ENCODE results near the gene ST6GALNAC3.

Gene ST6GALNAC3

DNA sequence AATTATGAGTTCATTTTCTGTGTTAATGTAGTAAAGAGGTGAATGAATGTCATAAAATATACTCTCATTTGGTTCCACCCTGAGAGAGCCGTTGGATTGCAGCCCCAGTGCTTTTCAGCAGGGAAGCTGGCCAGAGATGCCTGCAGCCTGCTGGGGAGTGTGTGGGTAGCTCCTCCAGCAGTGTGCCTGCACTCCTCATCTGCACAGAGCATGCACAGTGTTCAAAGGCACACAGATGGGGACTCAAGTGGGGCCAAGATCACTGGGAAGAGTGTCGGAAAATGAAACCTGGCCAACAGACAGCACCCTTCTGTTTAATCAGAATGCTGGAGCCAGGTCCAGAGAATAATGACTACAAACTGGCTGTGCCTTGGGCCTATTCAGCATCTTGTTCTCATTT lies 206.8 kb downstream of the ST6GALNAC3 start:
- DNase-seq (ENCODE audit: low spot score) (no peak), FAIRE-seq (no peak)

DNA sequence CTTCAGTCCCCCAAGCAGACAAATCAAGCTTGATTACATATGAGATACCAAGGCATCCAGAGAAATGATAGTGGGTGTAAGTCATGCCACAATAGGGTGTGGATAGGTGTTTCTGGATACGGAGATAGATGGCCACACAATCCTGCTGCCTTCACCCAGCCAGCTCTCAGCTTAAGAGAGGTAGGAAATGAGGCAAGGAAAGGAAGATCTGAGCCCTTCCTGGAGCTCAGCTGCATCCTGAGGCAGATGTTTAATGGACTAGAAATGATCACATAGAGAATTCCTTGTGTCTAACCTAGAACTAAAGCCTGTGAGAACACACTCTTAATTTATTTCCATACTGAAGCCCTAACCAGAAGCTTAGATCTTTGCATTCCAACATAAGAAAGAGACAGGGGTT lies 210.3 kb downstream of the ST6GALNAC3 start:
- DNase-seq (ENCODE audit: low spot score) (no peak), FAIRE-seq (no peak)

DNA sequence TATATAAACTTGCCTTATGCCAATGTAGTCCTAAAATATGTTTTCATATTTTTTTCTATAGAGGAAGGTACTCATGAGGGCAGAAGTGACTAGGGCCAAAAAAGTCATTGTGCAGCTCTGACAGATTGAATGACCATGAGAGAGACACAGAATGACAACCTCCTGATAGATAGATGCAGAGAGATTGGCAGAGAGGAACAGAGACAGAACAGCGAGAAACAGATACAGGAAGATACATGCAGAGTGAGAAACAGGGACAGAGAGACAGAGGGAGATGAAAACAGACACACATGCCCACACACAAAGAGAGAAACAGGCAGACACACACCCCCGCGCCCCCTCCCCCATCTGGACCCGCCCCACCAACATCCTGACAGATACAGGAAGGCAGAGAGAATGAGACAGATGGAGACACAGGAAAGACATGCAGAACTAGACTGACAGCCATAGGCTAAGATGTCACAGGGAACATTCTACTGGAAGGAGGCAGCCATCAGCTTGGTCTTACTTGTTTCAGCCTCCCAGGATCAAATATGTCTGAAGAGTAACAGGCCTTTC lies 211.1 kb downstream of the ST6GALNAC3 start:
- FAIRE-seq (no peak), DNase-seq (ENCODE audit: low spot score) (no peak)

DNA sequence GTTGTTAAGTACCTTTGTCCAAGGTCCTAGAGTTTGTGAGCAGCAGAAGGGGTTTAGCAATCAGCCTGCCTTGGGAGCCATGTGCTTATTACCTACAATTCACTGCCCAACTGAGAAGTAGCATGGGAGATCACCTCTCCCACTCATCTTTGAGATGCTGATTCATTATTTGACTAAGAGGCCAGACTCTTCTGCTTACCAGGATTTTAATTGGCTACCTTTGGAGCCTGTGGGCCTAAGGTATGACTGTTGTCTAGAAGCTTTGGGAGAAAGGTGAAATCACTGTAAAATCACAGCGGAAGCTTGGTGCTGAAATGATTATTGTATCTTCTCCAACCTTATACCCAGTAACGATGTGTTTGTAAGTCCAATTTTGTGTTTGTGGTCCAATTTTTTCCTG lies 213.4 kb downstream of the ST6GALNAC3 start:
- DNase-seq (ENCODE audit: low spot score): no peak
- FAIRE-seq: no peak

DNA sequence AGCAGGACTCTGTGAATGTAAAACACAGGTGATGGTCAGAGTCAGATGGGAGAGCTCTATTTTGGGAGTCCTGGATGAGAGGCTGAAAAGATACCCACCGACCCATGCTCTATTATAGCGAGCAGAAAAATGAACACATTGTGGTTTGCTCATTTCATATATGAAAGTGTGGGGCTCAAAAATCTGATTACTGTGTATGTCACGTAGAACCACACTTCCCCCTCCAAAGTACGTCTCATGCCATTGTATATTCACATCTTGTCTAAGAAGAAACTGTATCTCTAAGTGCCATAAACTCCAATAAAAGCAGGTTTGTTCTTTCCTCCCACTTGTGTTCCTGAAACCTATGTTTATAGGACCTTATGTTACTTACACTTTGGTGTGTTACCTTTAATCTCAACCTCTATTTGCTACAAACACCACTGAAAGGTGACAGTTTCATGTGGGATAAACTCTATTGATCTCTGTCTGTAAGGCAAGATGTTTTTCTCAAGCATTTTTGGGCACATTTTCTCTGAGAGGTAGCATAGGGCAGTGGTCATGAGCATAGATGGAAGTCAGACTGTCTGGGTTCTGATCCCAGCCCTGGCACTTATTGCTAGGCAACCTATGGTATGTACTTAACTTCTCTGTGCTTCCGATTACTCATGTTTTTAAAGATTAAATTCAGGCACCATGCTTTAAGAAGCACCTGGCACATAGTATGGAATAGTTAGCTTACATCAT lies 214.4 kb downstream of the ST6GALNAC3 start:
- DNase-seq (ENCODE audit: low spot score): no peak
- FAIRE-seq: no peak

DNA sequence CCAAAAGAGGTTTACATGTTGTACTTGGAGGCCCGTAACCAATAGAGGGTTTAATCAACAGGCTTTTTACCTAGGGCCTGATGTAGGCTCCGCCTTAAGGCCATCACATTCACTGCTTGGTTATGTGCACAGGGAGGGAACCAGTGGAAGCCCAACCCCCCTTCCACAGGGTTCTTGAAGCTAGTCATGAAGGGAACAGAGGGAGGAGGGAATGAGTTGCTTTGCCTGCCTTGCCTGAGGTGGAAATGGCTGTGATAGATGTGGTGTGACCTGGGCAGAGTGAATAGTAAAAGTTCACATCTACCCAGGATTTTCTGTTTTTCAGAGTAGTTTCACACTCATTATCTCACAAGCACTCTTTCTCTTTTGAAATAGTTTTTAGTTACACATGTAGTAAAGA lies 215.1 kb downstream of the ST6GALNAC3 start:
- DNase-seq (ENCODE audit: low spot score) (no peak), FAIRE-seq (no peak)

DNA sequence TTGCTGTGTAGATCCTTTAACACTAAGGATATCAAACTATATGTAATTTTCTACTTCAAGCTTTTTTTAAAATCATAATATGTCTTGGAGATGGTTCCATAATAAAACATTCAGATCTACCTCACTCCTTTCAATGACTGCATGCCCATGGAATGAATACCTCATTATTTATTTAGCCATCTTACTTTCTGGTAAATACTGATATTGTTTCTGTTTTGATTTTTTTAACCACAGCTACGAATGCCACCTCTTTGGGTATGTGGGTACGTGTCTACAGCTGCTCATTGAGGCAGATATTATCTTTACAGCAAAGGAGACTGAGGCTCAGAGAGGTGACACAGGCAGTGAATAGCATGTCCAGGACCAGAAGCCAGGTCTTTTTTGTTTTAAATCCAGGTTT lies 215.7 kb downstream of the ST6GALNAC3 start:
- DNase-seq (ENCODE audit: low spot score) (no peak), FAIRE-seq (no peak)

DNA sequence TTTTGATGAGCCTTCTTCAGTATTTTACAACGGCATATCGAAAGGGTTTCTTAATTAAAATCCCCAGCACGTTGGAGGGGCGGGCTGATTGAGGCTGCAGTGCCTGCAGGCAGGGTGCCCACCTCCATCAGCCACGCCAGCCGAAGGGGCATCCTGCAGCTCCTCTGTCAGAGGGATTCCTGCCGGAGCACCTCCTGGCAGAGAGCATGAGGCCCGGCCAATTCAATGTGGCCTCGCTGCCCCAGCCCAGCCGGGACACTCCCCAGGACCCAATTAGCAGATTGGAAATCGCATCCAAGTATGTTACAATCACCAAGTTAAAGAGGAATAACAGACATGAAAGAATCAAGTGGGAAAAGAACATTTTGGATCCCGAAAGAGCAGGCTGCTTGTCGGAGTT lies 216.6 kb downstream of the ST6GALNAC3 start:
- FAIRE-seq (no peak), DNase-seq (ENCODE audit: low spot score) (no peak)

DNA sequence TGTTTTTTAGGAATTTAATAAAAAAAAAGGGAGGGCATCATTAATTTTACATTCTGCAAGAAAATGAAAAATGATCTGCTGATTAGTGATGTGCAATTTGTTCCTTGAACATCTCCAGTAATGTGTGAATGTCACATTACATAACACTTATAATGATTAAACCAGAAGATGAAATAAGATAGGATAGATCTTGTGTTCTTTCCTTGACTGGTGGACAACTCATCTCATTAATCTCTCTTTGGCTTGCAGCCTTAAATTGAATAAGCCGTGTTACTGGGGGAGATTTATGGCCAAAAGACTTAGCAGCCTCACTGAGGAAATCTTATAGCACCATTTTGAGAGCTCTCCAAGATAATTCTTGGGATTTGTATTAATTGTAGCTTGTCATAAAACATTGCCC lies 217.2 kb downstream of the ST6GALNAC3 start:
- no peak for FAIRE-seq
- peak; percentile 21 for DNase-seq (ENCODE audit: low spot score)

DNA sequence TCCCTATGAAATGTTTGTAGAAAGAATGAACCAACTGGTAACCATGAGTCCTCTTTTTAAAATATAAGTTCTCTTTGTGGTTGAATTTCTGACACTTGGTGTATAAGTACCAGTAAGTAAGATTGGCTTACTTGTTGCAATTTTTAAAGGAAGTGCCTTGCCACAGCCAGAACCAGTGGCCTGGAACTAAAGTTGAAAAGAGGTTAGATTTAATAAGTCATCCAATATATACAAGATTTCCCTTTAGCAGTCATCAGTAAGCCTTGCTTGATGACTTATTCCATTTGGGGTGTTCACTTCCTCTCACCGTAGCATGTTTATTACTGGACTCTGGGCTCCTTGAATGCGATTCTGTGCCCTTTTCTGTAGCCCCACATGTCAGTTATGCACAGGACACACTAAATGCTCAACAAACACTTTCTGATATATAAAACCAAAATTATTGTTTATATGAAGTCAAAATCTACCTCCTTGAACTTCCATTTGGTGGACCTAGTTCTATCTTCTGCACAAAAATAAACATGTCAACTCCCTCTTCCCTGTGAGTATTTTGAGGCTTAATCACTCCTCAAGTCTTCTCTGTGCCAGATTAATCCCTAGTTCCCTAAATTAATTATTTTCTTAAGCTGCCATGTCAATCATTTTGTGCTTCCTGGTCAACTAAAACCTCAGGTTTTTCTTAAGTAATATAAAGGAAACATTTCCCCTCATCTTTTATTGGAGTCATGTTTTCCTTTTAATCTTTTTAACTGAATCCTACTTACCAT lies 218.1 kb downstream of the ST6GALNAC3 start:
- DNase-seq (ENCODE audit: low spot score): peak; percentile 88

DNA sequence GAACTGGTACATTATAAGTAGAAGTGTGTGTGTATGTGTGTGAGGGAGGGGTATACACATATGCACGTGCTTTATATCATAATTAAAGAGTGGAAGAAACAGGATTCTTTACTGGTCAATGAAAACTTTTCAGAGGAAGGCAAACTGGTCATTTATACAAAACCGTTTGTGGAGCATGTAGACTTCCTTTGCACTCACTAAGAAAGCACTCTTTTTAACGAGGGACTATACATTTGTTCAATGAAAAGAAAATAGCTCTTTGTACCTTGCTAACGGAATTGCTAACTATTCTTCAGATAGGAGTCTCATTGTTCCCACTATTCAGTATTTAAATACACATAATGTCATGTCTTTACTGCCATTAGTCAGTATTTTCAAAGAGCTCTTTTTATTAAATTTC lies 219.3 kb downstream of the ST6GALNAC3 start:
- DNase-seq (ENCODE audit: low spot score): no peak
- FAIRE-seq: no peak

More for the DNA sequence above, 218.1 kb downstream of the ST6GALNAC3 start:
- peak; percentile 99 for FAIRE-seq

DNA sequence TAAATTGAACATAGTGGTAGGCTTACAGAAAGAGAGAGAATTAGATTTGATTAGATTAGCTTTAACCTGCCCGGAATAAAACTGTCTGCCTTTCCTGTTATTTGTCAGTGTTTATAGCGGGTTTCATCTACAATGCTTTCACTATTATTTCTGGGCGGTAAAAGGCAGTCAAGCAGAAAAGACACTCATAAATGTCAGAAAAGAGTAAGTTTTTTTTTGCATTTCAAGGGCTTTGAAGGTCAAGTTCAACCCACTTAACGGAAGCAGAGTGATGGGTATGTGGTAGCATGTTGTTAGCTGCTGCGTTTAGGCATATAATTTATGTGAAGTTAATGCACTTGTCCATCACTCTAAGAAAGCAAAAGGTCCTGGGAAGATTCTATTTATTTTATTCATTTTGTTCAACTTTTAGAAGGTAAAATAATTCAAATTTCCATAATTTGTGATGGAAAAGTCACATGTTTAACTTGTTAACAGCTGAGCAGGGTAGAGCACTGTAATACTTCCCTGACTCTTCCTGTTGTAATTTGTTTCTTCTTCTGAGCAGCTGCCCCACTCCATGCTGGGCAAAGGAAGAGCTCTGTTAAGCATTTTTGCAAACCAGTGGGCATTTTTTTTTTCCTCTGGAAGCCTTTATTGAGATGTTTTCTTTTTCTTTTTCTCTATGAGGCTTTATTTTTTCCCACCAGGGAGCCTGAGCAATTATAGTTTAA lies 220.1 kb downstream of the ST6GALNAC3 start:
- FAIRE-seq (no peak), DNase-seq (ENCODE audit: low spot score) (no peak)

DNA sequence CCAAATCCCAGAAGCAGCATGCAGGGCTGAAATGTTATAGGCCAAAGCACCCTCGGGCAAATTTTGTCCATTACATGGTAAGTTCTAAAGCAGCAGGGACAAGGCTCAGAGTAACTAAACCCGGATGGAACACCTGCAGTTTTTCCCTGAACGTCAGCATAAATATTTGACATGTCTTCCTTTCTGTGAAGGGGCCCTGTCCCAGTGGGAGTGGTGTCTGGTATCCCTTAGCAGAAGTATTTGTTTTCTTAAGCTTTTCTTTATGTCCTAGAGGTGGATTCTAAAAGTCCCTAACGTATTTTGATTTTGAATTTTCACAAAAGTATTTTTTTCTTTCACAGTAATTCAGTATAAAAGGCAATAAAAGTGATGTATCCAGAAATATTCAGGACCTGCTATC lies 223.9 kb downstream of the ST6GALNAC3 start:
- DNase-seq (ENCODE audit: low spot score) (no peak), FAIRE-seq (no peak)

DNA sequence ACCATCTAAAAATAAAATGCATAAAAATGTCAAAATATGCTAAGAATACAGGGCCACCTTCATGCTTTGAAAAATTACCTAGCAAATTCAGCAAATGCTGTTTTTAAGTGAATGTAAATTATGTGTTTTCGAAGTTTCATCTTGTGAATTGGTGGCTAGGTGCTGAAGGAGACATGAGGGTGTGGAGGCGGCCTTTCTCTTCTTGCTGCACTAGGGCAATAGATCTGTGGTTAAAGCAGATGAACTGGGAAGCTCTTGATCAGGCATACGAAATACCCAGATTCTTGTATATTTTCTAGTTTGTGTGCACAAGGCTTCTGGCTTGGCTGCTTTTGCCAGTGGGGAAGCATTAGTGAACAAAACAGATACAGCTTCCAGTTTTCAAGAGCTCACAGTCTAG lies 224.5 kb downstream of the ST6GALNAC3 start:
- FAIRE-seq (no peak), DNase-seq (ENCODE audit: low spot score) (no peak)

DNA sequence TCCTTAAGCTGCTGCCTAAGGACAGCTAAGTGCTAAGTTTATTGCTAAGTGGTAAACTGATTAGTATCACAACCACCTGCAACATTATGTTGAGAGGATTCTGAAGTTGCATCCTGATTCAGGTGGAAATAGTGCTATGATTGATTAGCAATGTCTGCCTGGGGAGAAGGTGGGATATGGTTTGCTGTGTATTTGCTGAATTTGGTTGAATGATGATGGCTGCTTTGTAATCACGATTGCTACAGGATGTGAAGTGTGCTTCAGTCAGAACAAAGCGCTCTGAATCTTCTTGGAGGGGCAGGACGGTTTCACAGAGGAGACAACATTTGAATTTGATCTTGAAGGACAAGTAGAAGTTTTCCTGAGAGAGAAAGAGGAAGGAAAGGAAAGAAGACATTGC lies 226.0 kb downstream of the ST6GALNAC3 start:
- FAIRE-seq: no peak
- no peak for DNase-seq (ENCODE audit: low spot score)

DNA sequence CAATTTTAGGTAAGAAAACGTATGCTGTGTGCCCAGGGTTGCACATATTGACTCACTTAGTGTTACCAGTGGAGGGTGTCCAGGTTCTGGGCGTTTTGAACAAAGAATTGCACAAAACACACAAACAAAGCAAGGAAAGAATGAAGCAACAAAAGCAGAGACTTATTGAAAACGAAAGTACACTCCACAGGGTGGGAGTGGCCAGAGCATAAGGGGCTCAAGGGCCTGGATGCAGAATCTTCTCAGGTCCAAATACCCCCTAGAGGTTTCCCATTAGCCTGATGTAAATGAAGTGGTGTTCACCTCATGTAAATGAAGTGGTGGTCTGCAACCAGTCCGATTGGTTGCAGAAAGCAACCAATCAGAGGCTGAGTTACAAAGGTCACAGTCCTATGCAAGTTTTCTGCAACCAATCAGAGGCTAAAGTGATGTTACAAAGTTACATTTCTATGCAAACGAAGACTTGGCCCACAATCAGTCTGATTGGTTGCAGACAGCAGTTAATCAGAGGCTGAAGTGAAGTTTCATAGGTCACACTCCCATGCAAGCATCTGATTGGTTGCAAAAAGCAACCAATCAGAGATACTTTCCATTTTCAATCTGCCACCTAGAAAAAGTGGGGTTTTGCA lies 228.3 kb downstream of the ST6GALNAC3 start:
- DNase-seq (ENCODE audit: low spot score): no peak
- FAIRE-seq: no peak

DNA sequence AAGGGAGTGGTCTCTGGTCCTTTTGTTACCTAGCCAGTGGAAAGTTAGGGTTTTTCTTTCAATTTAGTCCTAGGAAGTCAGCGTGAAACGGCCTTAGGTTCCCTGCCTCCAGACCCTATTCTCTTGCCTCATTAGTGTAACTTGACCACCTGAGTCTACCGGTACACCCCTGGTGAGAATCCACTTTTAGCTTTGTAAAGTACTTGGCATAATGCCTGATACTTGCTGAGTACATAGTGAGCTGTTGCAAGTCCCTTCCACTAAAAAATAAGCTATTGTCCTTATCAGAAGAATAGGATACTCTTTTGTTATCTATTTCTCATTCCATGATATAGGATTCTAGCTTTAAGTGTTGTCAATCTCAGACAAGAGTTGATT lies 228.8 kb downstream of the ST6GALNAC3 start:
- FAIRE-seq: no peak
- DNase-seq (ENCODE audit: low spot score): no peak

DNA sequence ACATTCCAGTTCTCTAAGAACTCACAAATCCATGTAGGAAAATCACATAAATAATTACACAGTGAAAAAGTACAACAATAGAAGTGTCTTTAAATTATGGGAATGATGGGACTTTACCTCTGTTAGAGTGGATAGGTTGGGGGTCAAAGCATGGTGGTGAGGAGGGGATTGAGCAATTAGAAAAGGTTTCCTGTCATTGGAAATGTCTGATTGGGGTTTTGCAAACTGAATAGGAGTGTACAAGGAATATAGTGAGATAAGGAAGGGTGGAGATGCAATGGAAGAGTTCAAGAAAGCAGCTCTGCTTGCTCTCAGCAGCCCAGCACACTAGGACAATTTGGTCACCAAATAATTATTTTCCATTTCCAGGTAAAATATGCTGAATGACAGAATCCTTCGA lies 238.8 kb downstream of the ST6GALNAC3 start:
- DNase-seq (ENCODE audit: low spot score) (no peak), FAIRE-seq (no peak)

DNA sequence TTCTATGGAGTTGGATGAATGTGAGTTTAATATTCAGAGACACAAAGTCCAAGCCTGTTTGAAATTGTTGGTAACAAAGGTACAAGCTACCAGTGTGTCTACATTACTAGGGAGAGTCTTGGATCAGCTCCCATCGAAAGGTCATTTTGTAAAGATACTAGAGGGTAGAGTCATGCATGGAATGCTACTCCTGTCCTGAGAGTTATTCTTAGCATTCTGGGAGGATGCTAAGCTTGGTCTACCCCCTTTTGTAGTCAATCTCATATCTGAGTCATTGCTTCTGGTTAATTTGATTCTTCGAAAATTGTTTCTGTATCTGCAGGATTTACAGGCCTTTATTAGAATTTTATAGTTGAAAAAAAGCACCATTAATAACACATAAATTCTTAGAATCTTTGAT lies 240.2 kb downstream of the ST6GALNAC3 start:
- no peak for DNase-seq (ENCODE audit: low spot score)
- no peak for FAIRE-seq

DNA sequence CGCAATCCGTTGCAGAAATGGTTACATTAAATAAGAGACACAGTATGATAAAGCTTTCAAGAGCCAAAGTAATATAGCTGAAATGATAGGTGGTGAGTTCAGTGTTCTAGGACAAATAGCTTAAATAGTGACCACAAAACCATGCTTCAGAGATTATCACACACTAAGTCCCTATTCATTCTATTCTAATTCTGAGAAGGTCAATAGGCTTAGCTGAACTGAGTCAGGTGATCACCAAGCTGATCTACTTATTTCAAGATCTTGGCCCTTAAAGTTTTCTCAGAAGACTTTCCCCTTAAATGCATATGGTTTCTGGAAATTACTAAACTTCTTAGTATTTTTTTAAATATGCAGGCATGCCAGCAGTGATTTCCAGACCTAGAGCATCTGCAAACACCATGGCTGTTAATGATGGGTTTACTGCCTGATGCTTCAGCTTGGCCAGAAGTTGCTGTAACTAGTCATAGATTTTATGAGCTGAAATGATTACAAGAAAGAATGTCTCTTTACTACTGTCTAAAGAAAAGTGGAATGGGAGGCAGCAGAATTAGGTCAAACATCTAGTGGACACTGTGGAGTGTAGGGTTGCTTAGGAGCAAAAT lies 242.9 kb downstream of the ST6GALNAC3 start:
- FAIRE-seq (no peak), DNase-seq (ENCODE audit: low spot score) (no peak)

DNA sequence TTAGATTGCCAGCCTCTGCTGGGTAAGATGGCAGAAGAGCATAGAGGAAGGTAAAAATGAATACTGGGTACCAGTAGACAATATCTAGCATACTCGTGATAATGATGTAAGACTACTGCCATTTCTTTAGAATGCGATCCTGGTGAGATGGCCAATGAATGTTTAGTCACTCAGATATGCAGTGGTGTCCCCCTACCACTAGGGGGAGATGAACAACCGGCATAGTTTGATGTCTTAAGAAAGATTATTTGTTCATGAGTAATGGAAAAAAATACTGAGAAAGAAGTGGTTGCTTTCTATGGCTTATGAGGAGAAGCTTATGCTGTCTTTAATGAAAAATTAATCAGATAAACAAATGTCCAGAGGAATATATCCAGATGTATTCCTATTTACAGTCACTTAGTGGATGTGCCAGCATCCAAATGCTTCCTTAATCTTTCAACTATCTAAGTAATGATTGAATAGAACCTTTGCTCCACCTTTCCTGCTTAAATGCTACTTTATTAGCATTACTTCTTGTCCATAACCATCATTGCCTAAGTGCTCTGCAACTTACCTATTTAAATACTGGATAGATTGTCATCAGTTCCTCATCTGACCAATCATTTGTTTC lies 256.6 kb downstream of the ST6GALNAC3 start:
- DNase-seq (ENCODE audit: low spot score) (peak; percentile 34), FAIRE-seq (peak; percentile 72)

Data from RCC 7860 (cell line).